ENCODE results near the gene PTPRK.

Gene PTPRK

DNA sequence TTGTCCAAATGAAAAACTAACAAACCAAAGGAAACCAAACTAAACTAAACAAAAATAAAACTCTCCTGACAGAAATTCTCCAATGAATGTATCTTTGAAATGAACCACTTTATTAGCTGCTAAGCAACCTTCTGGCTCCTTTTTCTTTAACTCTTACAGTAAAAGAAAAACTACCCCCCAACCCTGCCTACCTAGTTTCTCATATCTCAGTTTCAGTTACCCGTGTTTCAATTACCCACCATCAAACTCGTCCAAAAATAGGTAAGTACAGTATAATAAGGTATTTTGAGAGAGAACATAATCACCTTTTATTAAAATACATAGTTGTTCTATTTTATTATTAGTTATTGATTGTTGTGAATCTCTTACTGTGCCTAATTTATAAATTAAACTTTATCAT lies 442.1 kb downstream of the PTPRK start:
- no peaks in the 10 kb centered on the region for H3K36me3 ChIP-seq
- no peak overlapping the region for H3K27ac ChIP-seq
- no peak overlapping the region for H3K4me3 ChIP-seq (ENCODE audit: low read depth in 1 of 2, low read length in 1 of 2)
- H3K9me3 ChIP-seq, result no peaks in the 10 kb centered on the region
- no peak for TF ChIP-seq CTCF (IDR thresholded peaks at IDR 0.05)
- no peaks in the 10 kb centered on the region for H3K27me3 ChIP-seq
- H3K4me1 ChIP-seq (ENCODE audit: control insufficient read depth in 1 of 2, insufficient read depth in 1 of 2, low read depth in 1 of 2, low read length in 1 of 2), result no peaks in the 10 kb centered on the region

DNA sequence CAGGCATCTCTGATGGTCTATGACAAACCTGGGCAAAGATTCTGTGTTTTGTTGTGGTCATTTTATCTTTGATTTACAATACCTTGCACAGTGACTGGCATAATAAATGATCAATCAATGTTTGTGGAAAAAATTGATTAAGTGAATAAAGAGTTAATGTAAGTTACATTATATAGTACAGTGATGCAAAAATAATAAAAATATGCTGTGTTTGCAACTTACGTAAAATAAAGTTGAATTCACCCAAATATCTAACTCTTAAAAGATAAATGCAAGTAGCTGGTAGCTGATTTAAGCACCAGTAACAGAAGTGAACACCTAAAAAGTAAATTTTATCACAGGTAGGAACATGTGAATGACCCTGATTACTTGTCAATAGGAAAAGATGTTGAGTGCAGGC lies 443.6 kb downstream of the PTPRK start:
- Histone ChIP-seq H3K4me1 (ENCODE audit: control insufficient read depth in 1 of 2, insufficient read depth in 1 of 2, low read depth in 1 of 2, low read length in 1 of 2) (no peaks in the 10 kb centered on the region), H3K36me3 (no peaks in the 10 kb centered on the region), H3K27ac (no peak overlapping the region), H3K9me3 (no peaks in the 10 kb centered on the region), H3K4me3 (ENCODE audit: low read depth in 1 of 2, low read length in 1 of 2) (no peak overlapping the region), H3K27me3 (no peaks in the 10 kb centered on the region)
- TF ChIP-seq CTCF (IDR thresholded peaks at IDR 0.05), result no peak

GRCh38 chr6:128074567-128074966 lies 445.8 kb downstream of the PTPRK start:
- H3K27ac ChIP-seq, result no peak overlapping the region
- H3K27me3 ChIP-seq, result no peaks in the 10 kb centered on the region
- H3K4me1 ChIP-seq (ENCODE audit: control insufficient read depth in 1 of 2, insufficient read depth in 1 of 2, low read depth in 1 of 2, low read length in 1 of 2), result no peaks in the 10 kb centered on the region
- H3K36me3 ChIP-seq, result no peaks in the 10 kb centered on the region
- no peak overlapping the region for H3K4me3 ChIP-seq (ENCODE audit: low read depth in 1 of 2, low read length in 1 of 2)
- H3K9me3 ChIP-seq, result no peaks in the 10 kb centered on the region
- no peak for TF ChIP-seq CTCF (IDR thresholded peaks at IDR 0.05)

DNA sequence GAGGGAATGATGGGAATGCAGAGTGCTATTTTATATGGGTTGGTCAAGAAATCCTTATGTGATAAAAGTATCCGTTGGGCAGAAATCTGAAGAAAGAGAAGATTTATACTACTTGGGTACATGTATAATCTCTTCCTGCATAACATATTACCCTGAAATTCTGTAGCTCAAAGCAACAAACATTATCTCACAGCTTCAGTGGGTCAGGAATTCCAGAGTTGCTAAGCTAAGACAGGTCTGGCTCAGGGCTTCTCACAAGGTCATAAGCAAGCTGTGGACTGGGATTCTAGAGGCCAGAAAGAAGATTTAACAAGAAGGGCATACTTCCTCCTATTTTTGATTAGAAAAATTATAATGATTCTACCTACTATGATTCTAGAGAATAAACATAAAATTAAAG lies 447.0 kb downstream of the PTPRK start:
- H3K36me3 ChIP-seq, result no peaks in the 10 kb centered on the region
- H3K27ac ChIP-seq, result no peak overlapping the region
- no peaks in the 10 kb centered on the region for H3K9me3 ChIP-seq
- no peak overlapping the region for H3K4me3 ChIP-seq (ENCODE audit: low read depth in 1 of 2, low read length in 1 of 2)
- H3K27me3 ChIP-seq, result no peaks in the 10 kb centered on the region
- no peaks in the 10 kb centered on the region for H3K4me1 ChIP-seq (ENCODE audit: control insufficient read depth in 1 of 2, insufficient read depth in 1 of 2, low read depth in 1 of 2, low read length in 1 of 2)
- TF ChIP-seq CTCF (IDR thresholded peaks at IDR 0.05), result no peak

GRCh38 chr6:128071212-128071611 lies 449.2 kb downstream of the PTPRK start:
- Histone ChIP-seq H3K4me3 (ENCODE audit: low read depth in 1 of 2, low read length in 1 of 2) (no peak overlapping the region), H3K36me3 (no peaks in the 10 kb centered on the region), H3K4me1 (ENCODE audit: control insufficient read depth in 1 of 2, insufficient read depth in 1 of 2, low read depth in 1 of 2, low read length in 1 of 2) (no peaks in the 10 kb centered on the region), H3K27ac (no peak overlapping the region), H3K27me3 (no peaks in the 10 kb centered on the region), H3K9me3 (no peaks in the 10 kb centered on the region)
- no peak for TF ChIP-seq CTCF (IDR thresholded peaks at IDR 0.05)

GRCh38 chr6:128070406-128070805 lies 450.0 kb downstream of the PTPRK start:
- no peak for TF ChIP-seq CTCF (IDR thresholded peaks at IDR 0.05)
- H3K27ac ChIP-seq, result no peak overlapping the region
- no peaks in the 10 kb centered on the region for H3K9me3 ChIP-seq

More at GRCh38 chr6:128070406-128070805, 450.0 kb downstream of the PTPRK start:
- no peaks in the 10 kb centered on the region for H3K36me3 ChIP-seq
- no peaks in the 10 kb centered on the region for H3K4me1 ChIP-seq (ENCODE audit: control insufficient read depth in 1 of 2, insufficient read depth in 1 of 2, low read depth in 1 of 2, low read length in 1 of 2)
- H3K4me3 ChIP-seq (ENCODE audit: low read depth in 1 of 2, low read length in 1 of 2), result no peak overlapping the region
- H3K27me3 ChIP-seq, result no peaks in the 10 kb centered on the region

Data from neutrophil (primary cell).